ENCODE data around the gene DCDC1.

Gene DCDC1

GRCh38 chr11:31102875-31103274 lies 266.7 kb downstream of the DCDC1 start:
- no peak for DNase-seq

- DNase-seq, result no peak
Observed at GRCh38 chr11:31102316-31102715, 267.2 kb downstream of the DCDC1 start.

GRCh38 chr11:31096191-31096805 lies 273.2 kb downstream of the DCDC1 start:
- DNase-seq, result no peak

- DNase-seq, result no peak
Observed at GRCh38 chr11:31092638-31093037, 276.9 kb downstream of the DCDC1 start.

GRCh38 chr11:31089117-31089516 lies 280.4 kb downstream of the DCDC1 start:
- no peak for DNase-seq

- DNase-seq, result no peak
Observed at GRCh38 chr11:31069447-31070205, 299.9 kb downstream of the DCDC1 start.

GRCh38 chr11:31060880-31061279 lies 308.7 kb downstream of the DCDC1 start:
- DNase-seq, result no peak

GRCh38 chr11:31059529-31059928 lies 310.0 kb downstream of the DCDC1 start:
- DNase-seq, result no peak

GRCh38 chr11:31050061-31050765 lies 319.3 kb downstream of the DCDC1 start:
- DNase-seq, result no peak

GRCh38 chr11:31045335-31045734 lies 324.2 kb downstream of the DCDC1 start:
- no peak for DNase-seq

GRCh38 chr11:31030138-31030792 lies 339.3 kb downstream of the DCDC1 start:
- DNase-seq, result no peak

GRCh38 chr11:31026315-31026714 lies 343.2 kb downstream of the DCDC1 start:
- DNase-seq, result no peak

GRCh38 chr11:31022080-31022479 lies 347.5 kb downstream of the DCDC1 start:
- DNase-seq, result no peak

- DNase-seq, result no peak
Observed at GRCh38 chr11:31019786-31020185, 349.8 kb downstream of the DCDC1 start.

GRCh38 chr11:31005202-31005601 lies 364.3 kb downstream of the DCDC1 start:
- no peak for DNase-seq

GRCh38 chr11:31001427-31001826 lies 368.1 kb downstream of the DCDC1 start:
- DNase-seq, result no peak

GRCh38 chr11:31000381-31000780 lies 369.2 kb downstream of the DCDC1 start:
- no peak for DNase-seq

- DNase-seq, result no peak
Observed at GRCh38 chr11:30992513-30992849, 377.1 kb downstream of the DCDC1 start.

GRCh38 chr11:30991802-30992512 lies 377.6 kb downstream of the DCDC1 start:
- DNase-seq, result no peak

- DNase-seq, result no peak
Observed at GRCh38 chr11:30991376-30991775, 378.2 kb downstream of the DCDC1 start.

GRCh38 chr11:30990625-30991296 lies 378.8 kb downstream of the DCDC1 start:
- DNase-seq, result no peak

- DNase-seq, result no peak
Observed at GRCh38 chr11:30987819-30988218, 381.7 kb downstream of the DCDC1 start.
